NCI-H2081 (cell line): Measurements from ENCODE around the gene KCNQ2.
A peak's percentile ranks its signal among the peaks of the same experiment; 100 is the strongest.

ENCODE experiments used
- DNase-seq, 2 experiments: peaks; one replicate each; lab custom pipeline; 2025; lab: John Stamatoyannopoulos, UW

Gene KCNQ2

DNA sequence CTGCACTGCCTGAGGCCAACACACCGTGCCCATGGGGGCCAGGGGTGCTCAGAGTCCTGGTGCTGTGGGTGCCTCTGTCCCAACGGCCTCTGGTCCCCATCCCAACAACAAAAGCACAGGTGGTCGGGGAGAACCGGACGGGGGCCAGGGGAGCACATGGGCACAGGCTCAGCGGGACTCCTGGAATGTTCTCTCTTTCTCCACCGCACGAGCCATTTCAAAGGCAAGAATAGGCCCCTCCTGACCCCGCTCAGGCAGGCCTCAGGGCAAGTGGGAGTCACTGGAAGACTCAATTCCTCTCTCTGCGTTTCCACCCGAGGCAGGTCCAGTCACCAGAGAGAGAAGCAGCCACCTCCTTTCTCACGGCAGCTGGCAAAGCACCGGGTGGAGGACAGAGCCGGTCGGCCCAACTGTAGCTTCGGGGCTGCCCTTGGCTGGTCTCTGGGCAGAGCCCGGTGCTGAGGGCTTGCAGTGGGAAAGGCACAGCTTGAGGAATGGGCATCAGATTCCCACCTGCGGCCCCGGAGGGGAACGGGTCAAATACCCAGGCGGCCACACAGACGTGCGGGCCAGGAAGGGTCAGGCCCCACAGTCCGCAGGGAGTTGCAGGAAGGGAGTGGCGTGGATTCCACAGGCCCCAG, 55.2 kb downstream of the KCNQ2 start:
- no peak for DNase-seq

DNA sequence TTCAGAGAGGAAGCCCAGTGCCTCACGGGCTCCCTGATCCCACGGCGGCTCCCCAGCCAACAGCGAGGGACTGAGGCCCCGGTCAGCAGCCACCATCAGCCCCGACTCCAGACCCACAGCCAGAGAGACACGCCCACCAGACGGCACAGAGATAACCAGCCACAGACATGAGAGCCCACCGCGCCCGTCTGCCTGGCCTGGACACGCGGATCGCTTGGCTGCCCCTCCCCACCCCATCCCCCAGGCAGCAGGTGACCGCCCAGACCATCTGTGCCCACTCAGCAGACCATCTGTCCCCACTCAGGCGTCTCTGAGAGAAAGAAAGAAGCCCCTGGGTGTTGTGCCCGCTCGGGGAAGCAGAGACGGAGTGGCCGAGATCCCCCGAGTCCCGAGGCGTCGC, 55.8 kb downstream of the KCNQ2 start:
- DNase-seq, result no peak

DNA sequence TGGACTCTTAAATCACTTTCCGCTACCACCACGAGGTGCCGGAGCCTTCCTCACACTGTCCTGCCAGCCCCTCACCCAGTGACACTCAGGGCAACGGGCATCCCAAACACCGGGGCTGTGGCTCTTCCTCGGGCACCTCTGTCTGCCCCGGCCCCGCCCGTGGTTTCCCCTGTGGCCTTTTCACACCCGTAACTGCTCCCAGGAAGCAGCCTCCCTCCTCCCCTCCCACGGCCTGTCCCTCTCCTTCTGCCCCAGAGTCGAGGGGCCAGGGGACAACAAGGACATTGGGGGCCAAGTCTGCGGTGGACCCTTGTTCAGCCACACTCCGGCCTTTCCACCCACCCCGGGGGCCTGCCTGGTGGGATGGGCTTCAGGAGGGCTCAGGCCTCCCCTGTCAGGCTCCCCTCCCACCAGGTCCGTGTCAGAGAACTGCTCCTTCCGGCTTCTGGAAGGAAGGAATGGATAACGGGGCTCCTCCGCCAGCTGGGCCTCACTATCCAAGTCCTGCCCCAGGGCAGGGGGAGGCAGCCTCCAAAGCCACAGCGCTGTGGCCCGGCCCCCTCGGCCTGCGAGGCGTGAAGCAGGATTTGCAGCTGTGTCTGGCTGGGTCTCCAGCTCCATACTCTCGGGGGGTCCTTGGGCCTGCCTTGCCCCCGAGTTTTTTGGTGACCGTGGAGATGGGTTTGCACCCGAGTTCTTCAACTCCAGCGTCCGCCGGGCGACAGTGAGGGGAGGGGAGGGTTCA, 56.6 kb downstream of the KCNQ2 start:
- DNase-seq, result no peak

DNA sequence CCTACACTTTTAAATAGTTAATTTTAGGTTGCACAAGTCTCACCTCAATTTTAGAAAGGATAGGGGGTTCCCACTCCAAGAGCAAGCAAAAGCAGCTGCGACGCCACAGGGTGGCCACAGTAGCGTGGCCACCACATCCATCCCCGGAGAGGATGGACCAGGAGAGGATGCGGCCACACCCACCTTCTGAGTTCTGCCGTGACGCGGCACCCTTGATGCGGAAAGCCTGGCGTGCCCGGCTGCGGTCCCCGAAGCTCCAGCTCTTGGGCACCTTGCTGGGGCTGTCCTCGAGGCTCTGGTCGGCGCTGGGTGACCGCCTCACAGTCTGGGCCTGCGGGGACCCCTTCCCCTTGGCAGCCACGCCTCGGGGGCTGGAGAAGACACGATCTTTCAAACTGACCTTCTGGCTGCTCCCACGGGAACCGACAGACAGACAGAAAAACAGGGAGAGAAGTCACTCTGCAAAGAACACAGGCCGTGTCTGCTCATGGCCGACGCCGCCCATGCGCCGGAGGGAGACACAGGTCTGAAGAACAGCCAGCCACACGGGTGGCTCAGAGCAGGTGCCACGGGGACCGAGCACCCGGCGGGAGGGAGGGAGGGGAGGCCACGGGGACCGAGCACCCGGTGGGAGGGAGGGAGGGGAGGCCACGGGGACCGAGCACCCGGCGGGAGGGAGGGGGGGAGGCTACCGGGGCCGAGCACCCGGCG, 57.6 kb downstream of the KCNQ2 start:
- DNase-seq, result no peak

DNA sequence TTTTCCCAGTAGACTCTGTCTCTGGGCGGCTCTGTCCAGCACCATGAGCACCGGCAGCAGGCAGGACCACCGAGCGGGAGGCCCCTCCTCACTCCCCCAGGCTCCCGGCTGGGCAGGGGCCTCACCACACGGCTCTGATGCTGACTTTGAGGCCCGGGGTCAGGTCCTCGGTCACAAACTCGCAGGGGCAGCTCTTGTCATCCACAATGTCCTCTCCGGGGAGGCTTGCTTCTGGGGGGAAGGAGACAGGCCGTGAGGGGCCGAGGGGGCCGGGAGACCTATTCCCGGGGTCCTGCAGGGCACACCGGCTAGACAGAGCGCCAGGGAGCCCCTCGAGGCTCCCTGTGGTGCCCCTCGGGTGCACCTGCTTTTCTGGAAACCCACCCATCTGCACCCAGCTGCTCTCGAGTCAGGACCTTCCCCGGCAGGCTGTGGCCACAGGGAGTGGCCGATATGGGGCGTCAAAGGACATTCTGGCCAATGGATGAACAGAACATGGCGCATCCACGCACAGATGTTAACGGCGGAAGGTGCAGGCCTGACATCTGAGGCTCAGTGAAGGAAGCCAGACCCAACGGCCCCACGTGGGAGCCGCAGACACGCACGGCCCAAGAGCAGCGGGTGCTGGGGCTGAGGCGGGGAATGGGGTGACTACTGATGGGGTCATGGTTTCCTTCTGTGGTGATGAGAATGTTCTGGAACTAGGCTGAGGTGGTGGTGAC, 58.3 kb downstream of the KCNQ2 start:
- DNase-seq, result no peak

DNA sequence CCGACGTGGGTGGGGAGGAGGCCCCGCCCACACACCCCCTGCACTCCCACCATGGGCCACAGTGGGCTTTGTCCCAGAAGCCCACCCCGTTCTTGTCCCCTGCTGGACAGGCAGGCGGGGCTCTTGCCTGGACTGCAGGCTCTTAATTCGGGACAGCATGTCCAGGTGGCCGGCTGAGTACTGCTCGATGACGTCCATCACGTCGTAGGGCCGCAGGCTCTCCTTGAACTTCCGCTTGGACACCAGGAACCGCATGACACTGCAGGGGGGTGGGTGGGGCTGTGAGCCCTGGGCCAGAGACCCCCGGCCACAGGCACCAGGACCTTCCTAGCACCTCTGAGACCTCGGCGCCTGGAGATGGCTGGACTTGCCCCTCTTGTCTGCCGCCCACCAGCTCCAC, 59.1 kb downstream of the KCNQ2 start:
- no peak for DNase-seq

DNA sequence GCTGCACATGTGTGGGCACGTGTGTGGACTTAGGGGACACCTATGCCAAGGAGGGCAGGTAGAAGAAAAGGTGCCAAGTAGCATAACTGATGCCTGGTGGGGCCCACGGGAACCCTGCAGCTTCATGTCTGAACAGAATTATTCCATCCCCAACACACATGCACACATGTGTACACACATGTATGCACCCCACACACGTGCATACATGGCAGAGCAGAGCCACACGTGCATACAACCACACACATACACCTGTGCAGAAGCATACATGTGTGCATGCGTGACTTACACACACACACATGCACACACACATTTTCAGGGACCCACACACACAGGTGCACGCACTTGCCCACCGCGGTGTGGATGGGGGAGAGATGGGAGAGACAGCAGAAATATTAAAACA, 59.6 kb downstream of the KCNQ2 start:
- DNase-seq, result no peak

DNA sequence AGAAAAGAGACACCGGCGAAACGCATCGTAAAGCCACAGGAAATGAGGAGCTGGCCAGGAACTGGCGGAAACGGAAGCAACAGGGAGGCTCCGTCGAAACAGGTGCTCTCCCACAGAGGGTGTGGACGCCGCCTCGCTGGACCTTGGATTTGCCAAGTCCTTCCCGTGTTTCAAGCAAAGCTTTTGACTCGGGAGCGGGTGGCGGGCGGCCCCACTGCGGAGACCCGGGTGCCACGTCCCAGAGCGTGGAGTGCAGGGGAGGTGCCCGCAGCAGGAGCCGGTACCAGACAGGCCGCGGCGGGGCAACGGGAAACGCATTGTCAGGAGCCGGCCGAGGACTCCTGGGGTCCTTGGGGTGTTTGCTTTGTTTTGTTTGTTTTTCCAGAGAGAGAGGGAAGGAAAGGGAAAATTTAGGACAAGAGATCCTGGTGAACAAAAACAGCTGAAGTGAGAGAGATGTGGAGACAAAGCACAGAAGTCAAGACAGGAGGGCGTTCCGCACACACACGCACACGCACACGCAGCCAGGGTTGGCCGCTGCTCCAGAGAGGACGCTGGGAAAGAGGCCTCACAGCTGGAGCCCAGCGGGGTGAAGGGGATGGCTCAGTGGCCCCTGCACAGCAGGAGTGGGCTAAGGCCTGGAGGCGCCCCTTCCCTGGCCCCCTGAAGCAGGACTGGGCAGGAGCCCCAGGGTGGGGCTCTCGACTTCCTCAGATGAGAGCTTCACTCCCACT, 60.4 kb downstream of the KCNQ2 start:
- DNase-seq, result peak in 1 of 2 experiments; percentile 28

DNA sequence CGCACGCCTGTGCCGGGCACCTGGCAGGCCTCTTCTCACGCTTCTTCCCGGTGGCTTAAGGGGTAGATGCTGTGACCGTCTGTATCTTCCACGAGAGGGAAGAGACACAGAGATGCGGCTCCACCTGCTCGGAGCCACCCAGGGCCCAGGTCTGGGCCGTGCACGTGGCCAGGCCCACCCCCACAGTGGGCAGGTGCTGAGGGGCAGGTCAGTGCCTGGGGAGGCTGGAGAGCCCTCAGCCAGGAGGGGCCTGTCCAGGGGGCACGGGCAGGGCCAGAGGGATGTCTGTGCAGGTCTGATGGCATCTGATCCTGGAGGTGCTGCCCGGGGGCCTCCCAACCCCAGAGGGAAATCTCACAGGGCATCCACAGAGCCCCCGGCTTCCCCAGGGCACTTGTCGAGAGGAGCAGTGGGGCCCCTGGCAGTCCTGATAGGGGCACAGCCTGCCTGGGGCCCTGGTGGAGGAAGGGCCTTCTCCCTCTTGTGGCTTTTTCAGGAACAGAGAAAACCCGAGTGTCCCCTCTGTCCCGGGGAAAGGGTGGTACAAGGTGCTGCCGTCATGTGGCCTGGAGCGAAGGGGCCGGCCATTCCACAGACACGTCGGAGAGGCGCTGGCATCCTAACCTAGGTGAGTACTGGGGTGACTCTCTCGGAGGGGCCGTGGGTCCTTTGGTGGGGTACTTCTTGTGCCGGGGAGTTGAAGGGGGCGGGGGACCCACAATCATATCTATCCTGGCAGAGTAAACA, 61.1 kb downstream of the KCNQ2 start:
- DNase-seq, result no peak

DNA sequence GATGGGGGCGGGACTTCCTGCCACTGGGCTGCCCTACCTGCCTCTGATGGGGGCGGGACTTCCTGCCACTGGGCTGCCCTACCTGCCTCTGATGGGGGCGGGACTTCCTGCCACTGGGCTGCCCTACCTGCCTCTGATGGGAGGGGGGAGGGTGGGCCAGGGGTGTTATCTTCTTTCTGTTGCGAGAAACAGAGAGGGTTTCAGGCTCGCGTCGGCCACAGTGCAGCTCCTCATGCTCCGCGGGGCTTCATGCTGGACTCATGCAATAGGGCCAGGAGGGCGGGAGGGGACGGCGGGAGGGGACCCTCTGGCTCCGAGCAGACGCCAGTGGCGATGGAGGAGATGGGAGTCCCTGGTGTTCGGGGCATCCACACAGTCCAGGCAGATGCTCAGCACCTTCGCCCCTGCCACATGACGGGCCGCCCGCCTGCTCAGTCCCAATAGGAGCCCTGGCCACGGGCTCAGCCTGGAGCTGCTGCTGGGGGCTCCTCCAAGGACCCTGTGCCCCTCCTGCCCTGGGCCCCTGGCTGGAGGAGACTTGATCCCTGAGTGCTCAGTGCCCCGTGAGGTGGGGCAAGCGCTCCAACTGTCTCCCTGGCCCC, 62.5 kb downstream of the KCNQ2 start:
- DNase-seq, result no peak

DNA sequence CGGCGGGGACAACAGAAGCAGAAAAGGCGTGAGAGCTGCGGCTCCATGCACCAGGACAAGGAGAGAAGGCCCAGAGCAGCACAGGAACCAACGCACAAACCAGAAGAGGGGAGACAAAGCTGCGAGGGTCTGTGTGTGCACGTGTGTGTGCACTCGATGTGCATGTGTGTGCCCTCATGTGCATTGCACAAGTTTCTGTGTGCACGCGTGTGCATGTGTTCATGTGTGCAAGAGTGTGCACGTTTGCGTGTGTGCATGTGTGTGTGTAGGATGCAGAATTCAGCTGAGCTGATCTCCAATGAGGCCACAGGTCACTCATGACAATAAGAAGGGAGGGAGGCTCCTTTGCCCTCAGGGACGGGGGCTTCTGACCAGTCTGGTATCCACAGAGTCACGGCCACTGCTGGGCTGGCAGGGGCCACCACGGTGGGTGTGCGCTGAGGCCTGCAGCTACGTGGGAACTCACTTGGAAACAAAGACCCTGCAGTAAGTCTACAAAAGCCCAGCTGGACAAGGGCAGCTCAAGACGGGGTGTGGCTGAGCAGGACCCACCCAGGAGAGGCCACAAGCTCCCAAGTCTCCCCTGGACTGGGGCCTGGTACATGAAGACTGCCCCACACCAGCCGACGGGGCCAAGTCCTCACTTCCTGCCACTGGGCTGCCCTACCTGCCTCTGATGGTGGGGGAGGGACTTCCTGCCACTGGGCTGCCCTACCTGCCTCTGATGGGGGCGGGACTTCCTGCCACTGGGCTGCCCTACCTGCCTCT, 63.2 kb downstream of the KCNQ2 start:
- no peak for DNase-seq

DNA sequence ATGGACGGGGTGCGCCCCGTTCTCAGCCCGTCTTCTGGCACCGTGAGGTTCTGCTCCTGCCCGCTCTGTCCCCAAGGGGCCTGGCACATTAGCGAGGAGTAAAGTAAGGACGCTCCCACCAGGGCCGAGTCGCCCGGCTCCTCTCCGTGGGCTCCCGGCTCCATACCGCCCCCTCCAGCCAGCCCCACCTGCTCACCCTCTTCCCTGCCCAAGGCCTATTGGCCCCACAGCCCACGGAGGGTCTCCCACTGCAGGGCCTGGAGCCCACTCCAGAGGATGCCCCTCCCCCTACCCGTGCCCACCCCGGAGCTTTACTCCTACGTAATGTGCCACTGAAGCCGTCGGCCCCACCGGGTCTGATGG, 63.8 kb downstream of the KCNQ2 start:
- DNase-seq, result no peak

DNA sequence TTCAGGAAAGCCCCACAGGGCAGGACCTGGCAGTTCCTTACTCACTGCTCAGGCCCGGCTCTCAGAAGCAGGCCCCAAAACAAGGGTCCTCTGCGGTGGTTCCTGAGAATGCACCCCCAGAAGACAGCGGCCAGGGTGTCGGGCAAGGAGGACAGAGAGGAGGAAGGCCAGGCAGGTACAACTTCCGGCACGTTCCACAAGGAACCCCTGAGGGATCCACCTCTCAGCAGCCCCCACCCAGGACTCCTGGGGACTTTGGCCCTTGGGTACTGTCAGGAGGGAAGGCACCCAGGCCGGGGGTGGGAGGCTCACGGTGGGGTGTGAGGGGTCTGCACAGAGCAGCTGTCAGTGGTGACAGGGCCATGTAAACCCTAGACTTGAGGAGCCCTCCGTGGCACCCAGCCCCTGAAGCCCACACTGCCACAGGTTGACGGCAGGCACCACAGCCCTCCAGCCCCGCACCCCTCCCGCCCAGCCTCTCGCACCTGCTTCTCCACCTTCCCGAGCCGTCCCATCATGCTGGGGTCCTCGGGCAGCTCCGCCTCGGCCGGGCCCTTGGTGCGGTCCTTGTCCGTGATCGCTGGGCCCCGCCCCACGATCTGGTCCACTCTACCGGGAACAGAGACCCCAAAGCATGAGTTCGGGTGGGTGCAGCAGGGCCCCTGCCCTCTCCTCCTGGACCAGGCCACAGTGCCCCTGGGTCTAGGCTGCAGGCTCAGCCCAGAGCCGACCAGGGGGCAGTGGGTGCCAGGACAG, 64.3 kb downstream of the KCNQ2 start:
- DNase-seq, result no peak

DNA sequence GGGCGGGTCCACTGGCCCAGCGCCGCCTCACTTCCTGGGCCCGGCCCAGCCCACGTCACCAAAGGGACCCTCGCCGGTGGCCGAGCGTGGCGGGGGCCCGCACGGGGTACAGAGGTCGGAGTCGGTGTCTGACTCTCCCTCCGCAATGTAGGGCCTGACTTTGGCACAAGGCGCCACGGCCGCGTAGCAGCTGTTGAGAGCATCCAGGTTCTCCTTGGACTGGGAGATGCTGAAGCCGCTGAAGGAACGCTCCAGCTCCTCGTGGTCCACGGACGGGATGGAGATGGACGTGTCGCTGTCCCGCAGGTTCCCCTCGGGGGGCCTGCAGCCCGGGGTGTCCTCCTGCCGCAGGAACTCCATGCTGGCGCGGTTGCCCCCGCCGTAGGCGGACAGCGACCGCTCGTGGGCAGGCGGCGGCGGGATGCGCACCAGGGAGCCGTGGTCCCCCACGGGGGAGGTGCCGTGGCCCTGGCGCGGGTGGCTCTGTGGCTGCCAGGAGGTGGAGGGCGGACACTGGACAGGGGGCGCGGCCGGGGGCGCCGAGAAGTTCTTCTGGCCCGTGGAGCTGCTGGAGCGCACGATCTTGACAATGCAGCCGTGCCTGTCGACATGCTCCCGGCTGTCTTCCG, 65.7 kb downstream of the KCNQ2 start:
- no peak for DNase-seq

DNA sequence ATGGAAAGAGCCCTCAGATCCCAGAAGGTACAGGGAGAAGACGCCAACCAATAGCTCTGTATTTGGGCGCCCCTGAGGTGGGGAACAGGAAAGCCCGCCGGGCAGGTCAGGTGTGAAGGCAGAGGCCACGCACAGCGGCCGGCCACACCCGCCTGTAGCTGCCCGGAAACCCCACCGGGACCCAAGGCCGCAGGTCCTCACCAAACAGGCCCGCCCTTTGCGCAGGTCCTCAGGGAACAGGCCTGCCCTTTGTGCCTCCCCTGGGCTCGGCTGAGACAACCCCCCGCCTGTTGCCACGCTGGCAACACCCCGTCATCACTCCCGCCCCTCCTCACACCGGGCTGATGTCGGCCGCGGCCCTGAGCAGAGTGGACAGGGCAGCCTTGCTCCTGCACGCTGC, 66.4 kb downstream of the KCNQ2 start:
- no peak for DNase-seq

DNA sequence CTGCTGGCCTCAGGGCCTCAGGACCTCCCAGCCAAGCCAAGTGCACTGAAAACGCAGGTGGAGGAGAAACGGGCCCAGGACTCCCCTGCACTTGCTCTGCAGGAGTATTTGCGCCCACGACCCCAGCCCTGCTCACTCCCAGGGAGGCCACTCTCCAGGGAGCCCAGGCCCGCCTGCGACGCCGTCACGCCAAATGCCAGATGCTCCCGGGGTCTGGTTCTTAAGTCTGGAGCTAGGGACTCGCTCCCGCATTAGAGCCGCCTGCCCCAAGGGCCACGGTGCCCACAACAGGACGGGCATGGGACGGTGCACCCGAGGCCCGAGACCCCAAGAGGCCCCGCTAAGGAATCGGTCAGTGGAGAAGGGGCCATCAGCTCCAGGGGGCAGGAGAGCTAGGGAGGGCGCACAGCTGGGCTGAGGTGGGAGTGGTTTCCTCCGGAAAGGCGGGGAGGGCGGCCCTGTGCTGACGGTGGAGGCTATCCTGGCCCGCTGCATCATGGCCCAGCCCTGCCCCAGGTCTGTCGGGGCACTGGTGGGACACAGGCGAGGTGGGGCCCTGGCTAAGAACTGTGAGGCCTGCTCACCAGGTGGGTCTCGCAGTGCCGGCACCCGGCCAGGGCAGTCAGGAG, 67.2 kb downstream of the KCNQ2 start:
- DNase-seq, result no peak

DNA sequence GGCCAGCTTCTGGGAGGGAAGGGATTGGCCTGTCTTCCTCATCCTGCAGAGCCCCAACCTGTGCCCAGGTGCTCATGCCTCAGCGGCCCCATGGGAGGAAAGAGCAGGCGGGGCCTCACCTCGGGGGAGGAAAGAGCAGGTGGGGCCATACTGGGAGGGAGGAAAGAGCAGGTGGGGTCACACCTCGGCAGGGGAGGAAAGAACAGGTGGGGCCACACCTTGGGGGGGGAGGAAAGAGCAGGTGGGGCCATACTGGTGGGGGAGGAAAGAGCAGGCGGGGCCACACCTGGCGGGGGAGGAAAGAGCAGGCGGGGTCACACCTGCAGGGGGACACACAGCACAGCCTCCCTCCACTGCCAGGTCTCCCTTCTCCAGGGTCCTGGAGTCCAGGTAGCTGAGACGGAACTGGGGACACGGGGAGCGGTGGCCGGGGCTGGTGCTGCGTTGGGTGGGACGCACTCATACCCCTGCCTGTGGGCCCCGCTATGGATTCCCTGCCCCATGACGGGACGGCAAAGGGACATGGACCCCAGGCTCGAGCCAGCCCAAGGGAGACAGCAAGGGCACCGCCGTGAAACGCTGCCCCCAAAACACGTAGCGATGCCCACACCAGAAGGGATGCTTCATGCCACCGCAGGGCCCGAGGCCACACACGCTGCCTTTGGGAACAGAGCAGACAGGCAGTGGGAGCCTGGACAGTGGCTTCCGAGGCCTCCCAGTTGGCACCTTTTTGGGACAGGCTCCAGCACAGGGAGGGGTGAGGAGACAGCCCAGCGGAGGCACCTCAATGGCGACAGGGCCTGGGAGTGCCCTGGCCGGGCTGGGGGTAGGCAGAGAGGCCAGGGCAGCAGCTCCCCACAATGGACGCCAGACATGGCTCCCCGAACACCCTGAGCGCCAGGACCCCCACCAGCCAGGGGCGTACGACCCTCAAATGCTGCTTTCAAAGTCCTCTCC, 68.0 kb downstream of the KCNQ2 start:
- no peak for DNase-seq
